HG03039 (cell line): ENCODE results near the gene ASIC4.

Experiments
- ATAC-seq: cut with Tn5 transposase; IDR thresholded peaks from one replicate; pipeline ENCODE4 v1.9.1; 2021; ENCODE audit warnings: mild to moderate bottlenecking, moderate library complexity; ENCODE audit not compliant: unreplicated experiment

ASIC4 gene

GRCh38 chr2:219566640-219567039, 52.4 kb downstream of the ASIC4 start:
- ATAC-seq = no peak

DNA sequence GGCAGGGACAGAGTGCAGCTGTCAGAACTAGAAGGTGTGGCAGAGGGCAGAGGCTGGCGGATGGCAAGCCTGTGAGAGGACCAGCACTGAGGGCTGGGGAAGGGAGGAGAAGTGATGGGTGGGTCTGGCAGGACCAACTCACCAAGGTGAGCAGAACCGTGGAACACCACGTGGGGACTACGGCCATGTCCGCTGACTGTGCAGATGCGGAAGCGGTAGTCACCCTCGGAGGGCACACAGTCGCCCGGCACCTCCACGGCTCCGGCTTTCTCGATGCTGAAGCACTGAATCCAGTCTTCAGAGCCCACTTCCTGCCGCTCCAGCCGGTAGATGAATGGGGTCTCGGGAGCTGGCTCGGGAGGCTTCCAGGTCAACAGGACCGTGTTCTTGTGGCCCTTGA, 52.8 kb downstream of the ASIC4 start:
- no peak for ATAC-seq

DNA sequence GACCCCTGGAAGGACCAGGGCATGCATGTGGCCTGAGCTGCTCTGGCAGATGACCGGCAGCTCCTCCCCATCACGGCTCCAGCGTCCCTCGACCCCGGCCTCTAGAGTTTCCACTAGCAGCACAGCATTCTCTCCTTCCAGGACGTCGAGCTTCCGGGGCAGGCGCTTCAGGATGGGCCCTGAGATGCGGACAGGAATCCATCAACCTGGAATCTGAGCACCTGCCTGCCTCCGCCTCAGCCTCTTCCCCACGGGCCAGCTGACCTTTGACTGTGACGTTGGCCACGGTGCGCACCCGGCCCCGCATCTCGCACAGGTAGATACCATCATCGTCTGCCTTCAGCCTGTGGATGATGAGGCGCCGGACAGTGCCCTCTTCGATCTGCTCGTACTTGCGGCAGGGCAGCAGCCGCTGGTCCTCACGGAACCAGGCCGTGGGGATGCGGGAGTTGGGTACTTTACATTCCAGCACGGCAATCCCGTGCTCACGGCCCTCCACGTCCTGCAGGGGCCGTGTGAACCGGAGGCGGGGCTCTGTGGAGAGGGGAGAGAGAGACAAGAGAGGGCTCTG, 53.6 kb downstream of the ASIC4 start:
- no peak for ATAC-seq

GRCh38 chr2:219569041-219569440, 54.8 kb downstream of the ASIC4 start:
- ATAC-seq = no peak

DNA sequence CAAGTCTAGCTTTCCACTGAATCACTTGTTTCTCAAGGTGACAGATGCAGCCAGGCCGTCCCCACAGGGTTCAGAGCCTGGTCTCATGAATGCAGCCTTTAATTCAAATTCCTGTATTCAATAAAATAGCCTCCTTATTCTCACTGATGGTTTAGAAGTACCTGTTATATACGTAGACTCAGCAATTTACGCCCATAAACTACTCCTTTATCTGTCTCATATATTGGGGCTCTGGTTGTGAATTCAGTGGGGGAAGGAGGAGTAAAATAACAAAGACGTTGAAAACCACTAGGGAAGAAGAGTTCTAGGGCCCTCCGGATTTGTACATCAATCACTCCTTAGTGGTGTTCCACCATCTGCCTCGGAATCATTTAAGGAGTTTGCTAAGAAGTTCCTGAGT, 55.4 kb downstream of the ASIC4 start:
- no peak for ATAC-seq

DNA sequence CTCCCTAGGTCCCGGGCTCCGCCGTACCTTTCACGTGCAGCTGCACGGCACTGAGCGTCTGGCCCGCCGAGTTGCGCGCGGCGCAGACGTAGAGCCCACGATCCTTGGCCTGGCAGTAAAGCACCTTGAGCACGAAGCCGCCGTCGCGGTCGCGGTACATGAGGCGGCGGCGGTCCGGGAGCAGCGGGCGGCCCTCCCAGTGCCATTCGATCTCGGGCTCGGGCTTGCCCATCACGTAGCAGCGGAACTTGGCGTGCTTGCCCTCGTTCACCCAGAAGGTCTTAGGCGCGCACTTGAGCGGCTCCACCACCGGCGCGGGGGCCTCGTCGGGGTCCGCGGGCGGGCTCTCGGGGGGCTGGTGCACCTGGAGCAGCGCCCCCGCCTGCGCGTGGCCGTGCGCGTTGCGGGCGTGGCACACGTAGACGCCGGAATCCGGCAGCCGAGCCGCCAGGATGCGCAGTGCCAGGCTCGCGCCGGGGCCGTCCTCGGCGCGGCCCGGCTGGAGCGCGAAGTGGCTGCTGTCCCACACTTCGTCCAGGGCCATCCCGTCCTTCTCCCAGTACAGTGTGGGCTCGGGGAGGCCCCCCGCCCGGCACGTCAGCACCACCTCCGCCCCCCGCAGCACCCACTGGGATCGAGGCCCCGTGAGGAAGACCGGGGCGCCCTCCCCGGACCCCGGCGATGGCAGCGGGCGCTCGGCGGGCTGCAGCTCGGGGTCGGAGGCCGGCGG, 56.1 kb downstream of the ASIC4 start:
- ATAC-seq = no peak

GRCh38 chr2:219570924-219571310, 56.6 kb downstream of the ASIC4 start:
- ATAC-seq = no peak

DNA sequence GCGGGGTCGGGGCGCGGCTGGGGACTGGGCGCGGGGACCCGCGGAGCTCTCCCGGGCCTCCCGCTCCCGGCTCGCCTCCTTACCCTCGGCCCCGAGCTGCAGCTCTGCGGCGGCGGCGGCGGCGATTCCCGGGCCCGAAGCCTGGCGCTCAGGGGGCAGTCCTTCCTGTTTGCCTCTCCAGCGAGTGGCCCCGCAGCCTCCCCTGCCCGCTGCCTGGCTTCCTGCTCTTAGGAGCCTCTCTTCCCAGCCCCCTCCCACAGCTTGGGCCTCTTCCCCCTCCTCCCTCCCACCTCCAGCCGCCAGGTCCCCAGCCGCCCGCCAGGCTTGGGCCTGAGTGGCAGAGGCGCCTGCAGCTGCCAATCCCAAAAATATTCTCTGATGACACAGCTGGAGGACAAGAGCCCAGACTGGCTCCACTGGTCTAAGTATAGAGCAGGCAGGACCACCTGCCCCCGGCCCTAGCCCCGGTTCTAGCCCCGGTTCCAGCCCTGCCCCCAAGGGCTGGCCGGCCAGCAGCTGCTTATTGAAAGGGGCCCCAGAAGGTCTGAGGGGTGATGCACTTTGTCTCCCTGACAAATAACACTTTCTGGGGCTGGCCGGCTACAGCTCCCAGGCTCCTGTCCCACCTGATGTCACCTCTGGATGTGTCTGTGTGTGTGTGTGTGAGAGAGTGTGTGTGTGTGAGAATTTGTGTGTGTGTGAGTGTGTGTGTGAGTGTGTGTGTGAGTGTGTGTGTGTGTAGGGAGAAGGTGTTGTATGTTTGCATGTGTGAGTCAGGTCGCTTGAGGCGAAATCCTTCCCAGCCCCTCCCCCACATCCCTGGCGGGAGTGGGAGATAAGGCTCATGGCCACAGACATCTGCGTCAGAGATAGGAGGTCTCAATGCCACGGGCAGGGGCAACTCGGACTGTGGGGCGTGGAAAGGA, 57.3 kb downstream of the ASIC4 start, which contains the start of gene OBSL1:
Gene OBSL1, minus strand, starts transcription at position 229 of the 926 bp plus-strand sequence. CDS start 307 bp downstream, outside the sequence.
- no peak for ATAC-seq

- no peak for ATAC-seq
These were observed 58.1 kb downstream of the ASIC4 start, which contains the start of gene INHA for GRCh38 chr2:219572237-219573001. INHA (plus strand) TSS chr2:219572310; CDS start chr2:219572375, 65 bp downstream.

DNA sequence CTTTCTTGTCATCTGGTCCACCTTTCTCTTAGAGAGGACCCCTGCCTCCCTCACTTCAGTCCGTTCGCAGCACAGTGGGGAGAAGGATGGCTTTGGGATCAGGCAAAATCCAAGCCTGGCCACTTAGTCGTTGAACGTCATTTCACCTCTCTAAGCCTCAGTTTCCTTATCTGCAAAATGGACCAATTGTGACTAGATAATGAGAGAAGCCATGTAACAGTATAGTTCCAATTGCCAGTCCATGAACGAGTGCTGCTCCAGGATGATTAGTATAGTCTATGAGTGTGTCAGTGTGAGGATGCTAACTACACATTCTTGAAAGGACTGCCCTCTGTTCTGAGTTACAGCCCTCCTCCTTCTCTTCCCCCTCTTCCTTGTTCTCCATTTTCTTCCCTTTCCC, 58.9 kb downstream of the ASIC4 start:
- ATAC-seq = no peak

DNA sequence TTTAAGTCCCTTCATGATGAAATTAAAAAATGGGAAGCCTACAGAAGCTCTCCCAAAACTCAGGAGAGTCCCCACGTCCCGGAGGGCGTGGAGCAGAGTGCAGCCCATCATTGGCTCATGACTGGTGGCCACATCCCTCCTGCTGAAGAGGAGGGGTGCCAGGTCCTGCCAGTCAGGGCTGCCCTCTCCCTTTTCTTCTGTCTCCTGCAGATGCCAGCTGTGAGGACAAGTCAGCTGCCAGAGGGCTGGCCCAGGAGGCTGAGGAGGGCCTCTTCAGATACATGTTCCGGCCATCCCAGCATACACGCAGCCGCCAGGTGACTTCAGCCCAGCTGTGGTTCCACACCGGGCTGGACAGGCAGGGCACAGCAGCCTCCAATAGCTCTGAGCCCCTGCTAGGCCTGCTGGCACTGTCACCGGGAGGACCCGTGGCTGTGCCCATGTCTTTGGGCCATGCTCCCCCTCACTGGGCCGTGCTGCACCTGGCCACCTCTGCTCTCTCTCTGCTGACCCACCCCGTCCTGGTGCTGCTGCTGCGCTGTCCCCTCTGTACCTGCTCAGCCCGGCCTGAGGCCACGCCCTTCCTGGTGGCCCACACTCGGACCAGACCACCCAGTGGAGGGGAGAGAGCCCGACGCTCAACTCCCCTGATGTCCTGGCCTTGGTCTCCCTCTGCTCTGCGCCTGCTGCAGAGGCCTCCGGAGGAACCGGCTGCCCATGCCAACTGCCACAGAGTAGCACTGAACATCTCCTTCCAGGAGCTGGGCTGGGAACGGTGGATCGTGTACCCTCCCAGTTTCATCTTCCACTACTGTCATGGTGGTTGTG, 60.4 kb downstream of the ASIC4 start:
- ATAC-seq = no peak

DNA sequence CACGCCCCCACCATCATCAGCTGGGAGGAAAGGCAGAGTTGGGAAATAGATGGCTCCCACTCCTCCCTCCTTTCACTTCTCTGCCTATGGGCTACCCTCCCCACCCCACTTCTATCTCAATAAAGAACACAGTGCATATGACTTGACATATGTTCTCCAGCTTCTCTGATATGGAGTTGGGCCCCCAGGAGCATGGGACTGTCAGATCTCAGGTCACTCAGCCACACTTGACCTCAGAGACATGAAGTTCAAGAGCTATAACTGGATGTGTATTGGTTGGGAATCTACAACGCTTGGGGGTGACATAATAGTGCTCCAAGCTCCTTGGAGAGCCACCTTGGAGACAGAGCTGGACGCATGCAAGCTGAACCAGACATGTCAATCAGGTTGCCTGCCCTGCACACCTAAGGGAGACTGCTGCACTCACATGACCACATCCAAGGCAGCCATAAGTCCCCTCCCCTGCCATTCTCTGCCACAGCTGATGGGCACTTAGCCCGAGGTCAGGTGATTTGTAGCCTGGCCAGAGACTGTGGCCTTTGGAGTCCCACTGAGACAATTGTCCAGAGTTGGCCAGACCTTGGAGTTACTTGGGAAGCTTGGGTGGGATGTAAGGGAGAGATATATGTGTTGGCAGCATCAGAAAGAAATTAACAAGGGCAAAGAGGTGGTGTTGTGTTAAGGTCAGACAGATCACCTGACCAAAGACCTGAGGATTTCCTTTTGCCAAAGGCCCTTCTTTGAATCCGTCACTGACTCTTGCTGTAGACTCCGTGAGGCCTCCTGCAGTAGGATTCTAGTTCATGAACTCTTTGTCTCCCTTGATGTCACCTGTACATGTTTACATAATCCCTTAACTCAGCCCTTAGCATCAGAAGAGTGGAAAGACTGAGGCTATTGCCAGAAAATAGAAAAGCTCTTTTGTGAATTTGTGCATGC, 61.6 kb downstream of the ASIC4 start:
- ATAC-seq = no peak

DNA sequence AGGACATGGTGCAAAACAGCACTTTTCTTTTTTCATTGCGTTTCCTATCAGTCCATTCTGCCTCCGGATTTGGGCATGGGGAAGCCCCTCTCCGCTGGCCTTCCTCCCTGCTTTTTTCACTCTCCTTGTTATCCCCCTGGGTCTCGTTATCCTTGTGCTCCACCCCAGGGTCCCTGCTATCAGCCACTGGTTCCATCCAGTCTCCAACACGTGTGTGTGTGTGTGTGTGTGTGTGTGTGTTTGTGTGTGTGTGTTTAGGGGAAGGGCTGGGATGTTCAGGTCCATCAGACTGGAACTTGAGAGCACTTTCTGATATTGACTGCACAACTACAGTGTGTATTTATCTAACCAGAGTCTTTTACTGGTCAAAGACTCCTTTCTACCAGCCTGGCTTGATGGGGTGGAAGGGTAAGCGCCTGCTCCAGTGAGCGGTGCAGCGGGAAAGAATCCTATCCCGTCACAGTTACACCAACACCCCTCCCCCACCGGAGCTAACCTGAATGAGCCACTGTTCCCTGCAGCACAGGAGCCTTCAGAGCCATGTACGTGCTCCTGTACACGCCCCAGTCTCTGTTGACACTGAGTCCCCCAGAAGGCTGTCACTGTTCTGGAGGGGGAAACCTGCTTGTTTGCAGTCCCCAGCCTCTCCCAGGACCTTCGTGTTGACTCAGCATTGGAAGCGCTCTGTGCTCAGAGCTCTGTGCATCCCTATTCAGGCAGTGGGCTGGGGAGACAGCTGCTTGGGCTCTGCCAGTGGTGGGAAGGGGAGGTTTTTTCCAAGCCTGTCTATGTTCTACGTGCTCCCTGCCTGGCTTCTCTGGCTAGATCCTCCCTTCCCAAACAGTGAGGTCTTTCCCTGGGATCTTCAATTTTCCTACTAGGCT, 62.5 kb downstream of the ASIC4 start:
- ATAC-seq = no peak

DNA sequence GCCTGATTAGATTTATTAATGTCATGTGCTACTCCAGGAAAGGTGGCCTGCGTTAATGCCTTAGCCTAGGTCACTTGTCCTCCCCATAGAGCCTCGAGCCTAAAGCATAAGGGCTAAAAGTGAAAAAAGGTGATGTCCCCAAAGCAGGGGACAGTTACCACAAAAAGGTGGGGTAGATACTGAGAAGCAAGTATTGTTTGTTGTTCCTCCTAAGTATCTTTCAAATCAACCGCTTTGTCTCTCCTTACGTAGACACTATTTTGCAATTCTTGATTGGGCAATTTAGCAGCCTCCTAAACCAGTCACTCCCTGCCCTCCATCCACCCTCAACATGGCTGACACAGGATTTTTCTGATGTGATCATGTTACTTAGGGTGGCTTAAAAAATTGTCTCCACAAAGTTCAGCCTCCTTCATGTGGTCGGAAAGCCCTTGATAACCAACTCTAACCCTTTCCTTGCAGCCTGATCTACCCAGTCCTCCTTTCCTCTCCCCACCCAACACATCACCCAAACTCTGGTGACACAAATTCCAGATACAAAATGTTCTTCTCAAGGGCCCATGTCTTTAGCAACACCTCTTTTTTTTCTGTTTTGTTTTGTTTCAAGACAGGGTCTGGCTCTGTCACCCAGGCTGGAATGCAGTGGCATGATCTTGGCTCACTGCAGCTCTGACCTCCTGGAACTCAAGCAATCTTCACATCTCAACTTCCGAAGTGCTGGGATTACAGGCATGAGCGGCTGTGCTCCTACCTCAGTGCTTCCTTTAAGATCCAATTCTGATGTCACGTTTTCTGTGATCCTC, 64.7 kb downstream of the ASIC4 start:
- no peak for ATAC-seq

GRCh38 chr2:219581346-219581745, 67.1 kb downstream of the ASIC4 start:
- no peak for ATAC-seq
